Trophoblast cell (in vitro differentiated cells and primary cell): ENCODE data around the gene AIP.

ENCODE experiments used
- DNase-seq, 2 donors: peaks; one replicate each; pipeline ENCODE4 v3.0.0-alpha.2; 2016
- H2AFZ ChIP-seq: 2 replicates; pipeline ENCODE4 v1.6.1; 2013; ENCODE audit warnings: low read length, moderate library complexity, mild to moderate bottlenecking; ENCODE audit not compliant: insufficient read depth, poor library complexity
- H2AK5ac ChIP-seq: 2 replicates; pipeline ENCODE4 v1.6.1; 2013; ENCODE audit warnings: mild to moderate bottlenecking, low read length
- H2BK120ac ChIP-seq: 2 replicates; pipeline ENCODE4 v1.6.1; 2013; ENCODE audit warnings: low read length, mild to moderate bottlenecking, moderate library complexity; ENCODE audit not compliant: insufficient read depth, poor library complexity
- H2BK12ac ChIP-seq: 2 replicates; pipeline ENCODE4 v1.6.1; 2013; ENCODE audit warnings: mild to moderate bottlenecking, low read length, moderate library complexity
- H2BK5ac ChIP-seq: 2 replicates; pipeline ENCODE4 v1.6.1; 2013; ENCODE audit warnings: low read length, low read depth, moderate library complexity, mild to moderate bottlenecking; ENCODE audit not compliant: poor library complexity
- H3K14ac ChIP-seq: 2 replicates; pipeline ENCODE4 v1.6.1; 2013; ENCODE audit warnings: mild to moderate bottlenecking, low read length
- H3K18ac ChIP-seq: 2 replicates; pipeline ENCODE4 v1.6.1; 2013; ENCODE audit warnings: mild to moderate bottlenecking, low read length
- H3K23ac ChIP-seq: 2 replicates; pipeline ENCODE4 v1.6.1; 2013; ENCODE audit warnings: low read length
- H3K27ac ChIP-seq: 2 replicates; pipeline ENCODE4 v1.5.1; 2013; ENCODE audit warnings: low read depth, mild to moderate bottlenecking, inconsistent platforms, low read length, moderate library complexity
- H3K27me3 ChIP-seq: 2 replicates; pipeline ENCODE4 v1.6.1; 2013; ENCODE audit warnings: inconsistent platforms, mild to moderate bottlenecking, low read length, moderate library complexity; ENCODE audit not compliant: insufficient read depth
- H3K36me3 ChIP-seq, 2 experiments: 1 replicate in 1 of 2; 2 replicates in 1 of 2; pipeline ENCODE4 v1.6.1; 2013; ENCODE audit warnings: low read length in 2 of 2, mild to moderate bottlenecking in 2 of 2, moderate library complexity in 1 of 2; ENCODE audit not compliant: insufficient read depth in 2 of 2, control insufficient read depth in 1 of 2
- H3K4ac ChIP-seq: 2 replicates; pipeline ENCODE4 v1.6.1; 2013; ENCODE audit warnings: low read depth, mild to moderate bottlenecking, low read length, moderate library complexity
- H3K4me1 ChIP-seq, 2 experiments: 1 replicate in 1 of 2; 2 replicates in 1 of 2; pipeline ENCODE4 v1.6.1; 2013; ENCODE audit warnings: low read length in 2 of 2, mild to moderate bottlenecking in 2 of 2, moderate library complexity in 1 of 2; ENCODE audit not compliant: insufficient read depth in 2 of 2, control insufficient read depth in 1 of 2
- H3K4me2 ChIP-seq: 2 replicates; pipeline ENCODE4 v1.6.1; 2013; ENCODE audit warnings: inconsistent platforms, mild to moderate bottlenecking, low read length, moderate library complexity
- H3K4me3 ChIP-seq: 2 replicates; pipeline ENCODE4 v1.5.1; 2013; ENCODE audit warnings: mild to moderate bottlenecking, low read depth, low read length, inconsistent platforms
- H3K79me1 ChIP-seq: one replicate; pipeline ENCODE4 v1.6.1; 2013; ENCODE audit warnings: low read length
- H3K79me2 ChIP-seq: 2 replicates; pipeline ENCODE4 v1.6.1; 2013; ENCODE audit warnings: low read length, mild to moderate bottlenecking; ENCODE audit not compliant: control insufficient read depth, insufficient read depth, poor library complexity
- H3K9ac ChIP-seq: 2 replicates; pipeline ENCODE4 v1.6.1; 2013; ENCODE audit warnings: mild to moderate bottlenecking, low read length
- H3K9me3 ChIP-seq: 2 replicates; pipeline ENCODE4 v1.6.1; 2013; ENCODE audit warnings: low read depth, mild to moderate bottlenecking, control low read depth, inconsistent platforms, low read length; ENCODE audit not compliant: insufficient read depth
- H4K12ac ChIP-seq: 2 replicates; pipeline ENCODE4 v1.6.1; 2013; ENCODE audit warnings: low read depth, mild to moderate bottlenecking, low read length, moderate library complexity
- H4K8ac ChIP-seq: 2 replicates; pipeline ENCODE4 v1.6.1; 2013; ENCODE audit warnings: low read depth, mild to moderate bottlenecking, low read length, moderate library complexity
- H4K91ac ChIP-seq: one replicate; pipeline ENCODE4 v1.6.1; 2013; ENCODE audit warnings: low read depth, mild to moderate bottlenecking, low read length, moderate library complexity
- WGBS: extraction: QIAGEN DNeasy Blood & Tissue Kit; methylation state at CpG from one replicate; pipeline ENCODE4 v1.1.7; 2013; ENCODE audit warnings: missing lambda C conversion rate; ENCODE audit not compliant: insufficient read length, insufficient coverage; ENCODE audit errors: extremely low coverage; 5-methylcytosine and 5-hydroxymethylcytosine counted together

Gene AIP

DNA sequence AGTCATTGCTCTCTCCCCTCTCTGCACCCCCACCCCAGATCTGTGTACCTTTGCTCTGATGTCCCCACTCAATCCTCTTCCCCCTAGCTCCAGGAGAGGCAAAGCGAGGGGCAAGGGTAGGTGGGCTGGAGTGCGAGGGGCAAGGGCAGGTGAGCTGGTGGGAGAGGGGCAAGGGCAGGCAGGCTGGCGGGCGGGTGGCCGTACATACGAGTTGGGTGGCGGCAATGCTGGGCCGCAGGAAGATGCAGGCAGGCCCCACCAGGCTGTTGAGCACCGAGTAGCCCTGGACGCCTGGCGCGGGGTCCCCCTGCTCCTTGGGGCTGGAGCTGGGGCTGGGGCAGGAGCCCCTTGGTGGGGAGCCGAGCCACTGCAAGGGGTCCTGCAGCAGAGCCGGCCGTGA, 39.5 kb downstream of the AIP start:
- no peak overlapping the region for H2BK5ac ChIP-seq
- H4K8ac ChIP-seq, result no peak overlapping the region
- DNase-seq, result no peak
- no peaks in the 10 kb centered on the region for H3K36me3 ChIP-seq
- H2AFZ ChIP-seq, result no peak overlapping the region
- H3K9ac ChIP-seq, result no peak overlapping the region
- H3K79me1 ChIP-seq, result no peaks in the 10 kb centered on the region
- H3K4me2 ChIP-seq, result no peak overlapping the region
- H2BK120ac ChIP-seq, result no peak overlapping the region
- no CpG with 5 or more reads among the region's 15 CpGs for WGBS
- H3K27me3 ChIP-seq, result no peaks in the 10 kb centered on the region
- H4K12ac ChIP-seq, result no peak overlapping the region
- H3K4me3 ChIP-seq, result no peak overlapping the region
- no peak overlapping the region for H2BK12ac ChIP-seq
- no peaks in the 10 kb centered on the region for H3K79me2 ChIP-seq
- no peak overlapping the region for H3K23ac ChIP-seq
- H4K91ac ChIP-seq, result no peak overlapping the region
- H3K4me1 ChIP-seq, result no peaks in the 10 kb centered on the region
- H3K18ac ChIP-seq, result no peak overlapping the region
- no peak overlapping the region for H2AK5ac ChIP-seq
- H3K4ac ChIP-seq, result no peak overlapping the region
- peaks cover 5% of the 10 kb centered on the region for H3K9me3 ChIP-seq
- no peak overlapping the region for H3K14ac ChIP-seq
- no peak overlapping the region for H3K27ac ChIP-seq

DNA sequence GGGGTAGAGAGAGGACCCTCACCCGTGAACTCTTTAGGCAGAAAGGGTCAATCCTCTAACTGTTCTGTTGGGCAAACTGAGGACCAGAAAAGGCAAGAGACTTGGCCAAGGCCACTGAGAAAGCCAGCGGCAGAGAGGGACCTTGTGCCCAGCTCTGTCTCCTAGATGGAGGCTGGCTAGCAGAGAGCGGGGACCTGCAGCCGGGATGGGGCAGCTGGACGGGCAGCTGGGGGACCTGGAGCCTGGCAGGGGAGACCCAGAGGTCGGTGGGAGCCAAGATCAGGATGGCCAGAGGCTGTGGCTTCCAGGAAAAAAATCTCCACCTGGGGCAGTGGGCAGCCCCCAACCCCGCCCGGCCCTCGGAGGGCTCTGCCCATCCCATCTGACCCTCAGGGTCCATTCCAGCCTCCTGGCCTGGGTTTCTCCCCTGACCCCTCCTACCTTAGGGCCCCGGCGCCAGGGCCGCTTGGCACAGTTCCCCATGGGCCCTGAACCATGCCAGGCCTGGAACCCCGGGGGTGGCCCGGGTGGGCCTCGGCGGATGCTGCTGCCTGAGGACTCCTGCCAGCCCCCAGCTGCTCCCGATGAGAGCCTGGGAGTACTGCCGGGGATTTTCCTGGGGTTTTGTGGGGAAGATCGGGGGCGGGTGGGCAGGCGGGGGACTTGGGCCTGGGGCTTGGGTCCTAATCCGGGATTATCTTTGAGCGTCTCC, 40.2 kb downstream of the AIP start, which contains the start of gene CABP2:
TSS of gene CABP2 (minus strand) at position 603 of the 712 bp plus-strand sequence. CDS start at position 483, 120 bp downstream.
- peaks cover 7% of the 10 kb centered on the region for H3K9me3 ChIP-seq
- no peak within 1 kb of the TSS for H2AK5ac ChIP-seq
- no peaks in the 10 kb centered on the region for H3K27me3 ChIP-seq
- no peak within 1 kb of the TSS for H3K18ac ChIP-seq
- H3K4me2 ChIP-seq, result no peak within 1 kb of the TSS
- H2BK12ac ChIP-seq, result no peak within 1 kb of the TSS
- H3K79me1 ChIP-seq, result no peaks in the 10 kb centered on the region
- H3K9ac ChIP-seq, result no peak within 1 kb of the TSS
- no peak for DNase-seq
- H3K14ac ChIP-seq, result no peak within 1 kb of the TSS
- no peaks in the 10 kb centered on the region for H3K4me1 ChIP-seq
- H3K4ac ChIP-seq, result no peak within 1 kb of the TSS
- whole genome bisulfite sequencing, result no CpG with 5 or more reads among the region's 23 CpGs
- no peak within 1 kb of the TSS for H4K8ac ChIP-seq
- H2BK120ac ChIP-seq, result no peak within 1 kb of the TSS
- H3K23ac ChIP-seq, result no peak within 1 kb of the TSS
- no peak within 1 kb of the TSS for H4K12ac ChIP-seq
- no peak within 1 kb of the TSS for H3K4me3 ChIP-seq
- no peaks in the 10 kb centered on the region for H3K36me3 ChIP-seq
- H2BK5ac ChIP-seq, result no peak within 1 kb of the TSS
- H4K91ac ChIP-seq, result no peak within 1 kb of the TSS
- H3K79me2 ChIP-seq, result no peaks in the 10 kb centered on the region
- no peak within 1 kb of the TSS for H3K27ac ChIP-seq
- H2AFZ ChIP-seq, result no peak within 1 kb of the TSS

DNA sequence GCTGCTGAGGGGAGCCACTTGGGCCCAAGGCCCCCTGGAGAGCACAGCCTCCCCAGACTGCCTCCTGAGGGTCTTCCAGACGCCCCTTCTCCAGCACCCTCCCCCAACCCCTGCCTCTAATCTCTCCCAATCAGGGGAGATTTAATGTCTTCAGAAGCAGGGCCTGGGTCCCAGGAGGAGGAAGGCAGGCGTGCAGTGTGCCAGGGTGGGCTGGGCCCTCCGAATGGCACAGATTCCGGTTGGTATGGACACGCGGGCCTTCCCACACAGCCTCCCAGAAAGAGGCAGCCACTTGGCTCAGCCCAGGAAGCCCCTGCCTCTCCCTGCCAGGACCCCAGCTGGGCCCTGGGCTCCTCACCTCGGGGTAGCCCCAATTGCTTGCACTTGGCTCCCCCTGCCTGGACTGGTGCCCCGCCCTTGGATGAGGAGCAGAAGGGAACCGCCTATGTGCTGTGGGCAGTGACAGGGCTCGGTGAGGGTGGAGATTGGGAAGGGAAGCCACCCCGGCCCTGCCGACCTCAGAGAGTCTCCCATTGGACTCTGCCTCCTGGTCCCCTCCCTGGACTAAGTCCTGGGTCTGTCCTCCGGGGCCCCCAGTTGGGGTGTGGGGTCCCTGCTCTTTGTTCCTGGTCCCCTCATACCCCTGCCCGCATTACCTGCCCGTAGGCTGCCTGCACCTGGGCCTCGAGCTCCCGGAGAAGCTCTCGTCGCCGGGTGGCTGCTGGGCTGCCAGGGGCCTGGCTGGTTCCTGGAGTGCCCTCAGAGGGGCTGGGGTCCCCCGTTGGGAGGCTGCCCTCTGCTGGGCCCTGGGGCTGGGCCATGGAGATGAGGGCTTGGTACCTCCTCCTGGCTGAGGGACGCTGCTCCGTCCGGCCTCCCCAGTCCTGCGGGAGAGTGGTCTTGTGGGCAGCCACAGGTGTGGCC, 41.0 kb downstream of the AIP start:
- H4K12ac ChIP-seq, result no peak overlapping the region
- no peak overlapping the region for H3K14ac ChIP-seq
- H3K27me3 ChIP-seq, result no peaks in the 10 kb centered on the region
- H3K4me3 ChIP-seq, result no peak overlapping the region
- no peak overlapping the region for H3K4ac ChIP-seq
- H3K18ac ChIP-seq, result no peak overlapping the region
- H3K4me1 ChIP-seq, result no peaks in the 10 kb centered on the region
- H3K4me2 ChIP-seq, result no peak overlapping the region
- no peak overlapping the region for H3K27ac ChIP-seq
- no peak overlapping the region for H2BK12ac ChIP-seq
- no peaks in the 10 kb centered on the region for H3K36me3 ChIP-seq
- H4K8ac ChIP-seq, result no peak overlapping the region
- H4K91ac ChIP-seq, result no peak overlapping the region
- peaks cover 7% of the 10 kb centered on the region for H3K9me3 ChIP-seq
- no peak overlapping the region for H3K9ac ChIP-seq
- H3K79me2 ChIP-seq, result no peaks in the 10 kb centered on the region
- no CpG with 5 or more reads among the region's 25 CpGs for WGBS
- no peak for DNase-seq
- H3K23ac ChIP-seq, result no peak overlapping the region
- no peaks in the 10 kb centered on the region for H3K79me1 ChIP-seq
- H2AFZ ChIP-seq, result no peak overlapping the region
- no peak overlapping the region for H2AK5ac ChIP-seq
- no peak overlapping the region for H2BK5ac ChIP-seq
- H2BK120ac ChIP-seq, result no peak overlapping the region

DNA sequence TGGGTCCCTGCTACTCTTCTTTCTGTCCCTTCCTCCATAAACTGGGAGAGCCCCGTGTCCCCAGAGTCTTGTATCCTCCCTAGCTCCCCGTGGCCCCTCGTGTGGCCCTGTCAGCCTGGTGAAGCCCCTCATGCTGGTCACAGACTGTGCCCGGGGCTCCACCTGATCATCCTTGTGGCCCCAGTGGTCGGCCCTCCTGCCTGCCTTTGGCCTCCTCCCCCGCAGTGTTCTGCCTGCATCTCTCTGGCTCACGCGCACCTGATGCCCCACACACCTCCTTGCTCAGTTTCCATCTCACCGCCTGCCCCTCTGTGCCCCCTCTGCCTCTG, 41.6 kb downstream of the AIP start:
- Histone ChIP-seq H3K23ac (no peak overlapping the region), H3K4me2 (no peak overlapping the region), H4K12ac (no peak overlapping the region), H3K9ac (no peak overlapping the region), H3K27me3 (no peaks in the 10 kb centered on the region), H3K9me3 (peaks cover 5% of the 10 kb centered on the region), H3K4ac (no peak overlapping the region), H3K79me2 (no peaks in the 10 kb centered on the region), H3K36me3 (no peaks in the 10 kb centered on the region), H3K4me1 (no peaks in the 10 kb centered on the region), H3K79me1 (no peaks in the 10 kb centered on the region), H2AFZ (no peak overlapping the region), H2BK120ac (no peak overlapping the region), H3K27ac (no peak overlapping the region), H2BK12ac (no peak overlapping the region), H2AK5ac (no peak overlapping the region), H2BK5ac (no peak overlapping the region), H4K91ac (no peak overlapping the region), H4K8ac (no peak overlapping the region), H3K4me3 (no peak overlapping the region), H3K14ac (no peak overlapping the region), H3K18ac (no peak overlapping the region)
- DNase-seq, result no peak
- no CpG with 5 or more reads among the region's 9 CpGs for WGBS
